K562 (cell line): ENCODE results near the gene YTHDC1. TPM values are rescaled to one million over a fixed set of nuclear protein-coding genes. Genes with fewer than 3 reads are reported as not detected.
A peak's percentile ranks its signal among the peaks of the same experiment; 100 is the strongest.

Experiments used
- BACH1 ChIP-seq: fragments of 200-800 bp; sonication (Bioruptor generic); IDR thresholded peaks from 2 replicates; pipeline ENCODE4 v1.6.1; 2016; ENCODE audit warnings: missing genetic modification characterization, missing compliant biosample characterization
- CHCHD3 ChIP-seq: fragments of 250-450 bp; sonication (Bioruptor Pico); IDR thresholded peaks from 2 replicates; pipeline ENCODE4 v2.1.2; 2022; ENCODE audit warnings: mild to moderate bottlenecking
- DEAF1 ChIP-seq: fragments of 450-650 bp; formaldehyde crosslinking; IDR thresholded peaks from 2 replicates; pipeline ENCODE4 v1.4.0; 2020; ENCODE audit warnings: mild to moderate bottlenecking, moderate library complexity
- E2F8 ChIP-seq: fragments of 450-650 bp; IDR thresholded peaks from 2 replicates; pipeline ENCODE4 v1.7.1; 2018; ENCODE audit warnings: mild to moderate bottlenecking, low read depth; ENCODE audit not compliant: partially characterized antibody
- ESRRA ChIP-seq: fragments of 450-650 bp; IDR thresholded peaks from 2 replicates; pipeline ENCODE4 v1.6.1; 2014; ENCODE audit warnings: low read depth, mild to moderate bottlenecking, moderate library complexity, borderline replicate concordance
- ETS1 ChIP-seq: conservative IDR thresholded peaks from 2 replicates; pipeline ENCODE4 v1.6.1; 2011; ENCODE audit warnings: low read depth, mild to moderate bottlenecking, low read length; ENCODE audit not compliant: control insufficient read depth
- HNRNPUL1 ChIP-seq: fragments of 200-400 bp; formaldehyde crosslinking; IDR thresholded peaks from 2 replicates; pipeline ENCODE4 v1.6.1; 2017; ENCODE audit warnings: low read length
- IFI16 ChIP-seq: fragments of 250-450 bp; sonication (Bioruptor Pico); IDR thresholded peaks from 2 replicates; pipeline ENCODE4 v2.1.2; 2022; ENCODE audit warnings: mild to moderate bottlenecking, inconsistent platforms
- ILF3 ChIP-seq: fragments of 450-650 bp; IDR thresholded peaks from 2 replicates; pipeline ENCODE4 v1.6.1; 2018; ENCODE audit warnings: antibody characterized with exemption, mild to moderate bottlenecking, moderate library complexity, borderline replicate concordance
- L3MBTL2 ChIP-seq: fragments of 450-650 bp; IDR thresholded peaks from 2 replicates; pipeline ENCODE4 v1.6.1; 2016; ENCODE audit warnings: mild to moderate bottlenecking, moderate library complexity
- MCM2 ChIP-seq: fragments of 450-650 bp; IDR thresholded peaks from 2 replicates; pipeline ENCODE4 v1.6.1; 2017; ENCODE audit warnings: low read depth, mild to moderate bottlenecking
- POU5F1 ChIP-seq: fragments of 150-350 bp; IDR thresholded peaks from 2 replicates; pipeline ENCODE4 v1.6.1; 2014; ENCODE audit warnings: borderline replicate concordance, low read length, low read depth, mild to moderate bottlenecking; ENCODE audit not compliant: partially characterized antibody
- PTBP1 ChIP-seq: fragments of 200-400 bp; formaldehyde crosslinking; IDR thresholded peaks from 2 replicates; pipeline ENCODE4 v1.6.1; 2017; ENCODE audit warnings: low read depth, low read length
- SMARCA4 ChIP-seq: fragments of 450-650 bp; IDR thresholded peaks from 2 replicates; pipeline ENCODE4 v1.6.1; 2016
- SNIP1 ChIP-seq: fragments of 450-650 bp; IDR thresholded peaks from 2 replicates; pipeline ENCODE4 v1.7.1; 2017; ENCODE audit warnings: low read depth, mild to moderate bottlenecking
- SOX6 ChIP-seq: fragments of 450-650 bp; IDR thresholded peaks from 2 replicates; pipeline ENCODE4 v1.6.1; 2014; ENCODE audit warnings: mild to moderate bottlenecking
- STAG1 ChIP-seq: sonication (generic); formaldehyde crosslinking; IDR thresholded peaks from 2 replicates; pipeline ENCODE4 v1.5.0; 2020; ENCODE audit warnings: missing genetic modification reagents, borderline replicate concordance
- TOE1 ChIP-seq, 2 experiments: fragments of 450-650 bp in 1 of 2; sonication (generic) in 1 of 2; formaldehyde crosslinking in 1 of 2; IDR thresholded peaks; 2 replicates each; pipeline versions ENCODE4 v1.7.1 to v1.8.0; 2016 to 2022; ENCODE audit warnings: borderline replicate concordance in 2 of 2, mild to moderate bottlenecking in 2 of 2, antibody characterized with exemption in 1 of 2, inconsistent platforms in 1 of 2, low read depth in 1 of 2, missing genetic modification reagents in 1 of 2, moderate library complexity in 1 of 2
- USF1 ChIP-seq: sonication (generic); formaldehyde crosslinking; IDR thresholded peaks from 2 replicates; pipeline ENCODE4 v1.9.0; 2022; ENCODE audit warnings: mild to moderate bottlenecking, missing genetic modification reagents
- YY1 ChIP-seq, 3 experiments: IDR thresholded peaks; 2 replicates each; pipeline ENCODE4 v1.6.1; 2011; ENCODE audit warnings: low read length in 2 of 3, mild to moderate bottlenecking in 2 of 3, moderate library complexity in 2 of 3, borderline replicate concordance in 1 of 3, control low read depth in 1 of 3, low read depth in 1 of 3; ENCODE audit not compliant: insufficient read depth in 3 of 3, insufficient replicate concordance in 2 of 3, control insufficient read depth in 1 of 3, insufficient read length in 1 of 3; ENCODE audit errors: extremely low read depth in 1 of 3
- ZBED1 ChIP-seq: IDR thresholded peaks from 2 replicates; pipeline ENCODE4 v1.6.1; 2014
- ZFX ChIP-seq: sonication (generic); formaldehyde crosslinking; IDR thresholded peaks from 2 replicates; pipeline ENCODE4 v1.8.0; 2022; ENCODE audit warnings: mild to moderate bottlenecking, missing genetic modification reagents, moderate library complexity
- ZNF444 ChIP-seq: fragments of 250-450 bp; sonication (Bioruptor Pico); IDR thresholded peaks from 2 replicates; pipeline ENCODE4 v1.4.0; 2020; ENCODE audit warnings: mild to moderate bottlenecking, moderate library complexity
- ZSCAN32 ChIP-seq: fragments of 450-650 bp; formaldehyde crosslinking; IDR thresholded peaks from 2 replicates; pipeline ENCODE4 v1.4.0; 2020; ENCODE audit warnings: mild to moderate bottlenecking, moderate library complexity
- polyA plus RNA-seq, 8 experiments: library from polyadenylated mRNA; depleted of rRNA in 4 of 8; stranded (reverse) in 5 of 8; unstranded in 3 of 8; fragments of >200 nt; fragmentation: Nextera tagmentation in 2 of 8; fragmentation: Illumina TruSeq in 1 of 8; extraction: Ambion mirVana in 2 of 8; extraction: Trizol in 1 of 8; gene quantifications; 2 replicates each; pipeline versions ENCODE4 v1.2.1 to v1.2.3, GENCODE V29; 2011 to 2014; ENCODE audit warnings: inconsistent platforms in 1 of 8, missing spikeins in 1 of 8
- total RNA-seq, 7 experiments: library from RNA; depleted of rRNA in 6 of 7; stranded (reverse); fragments of >200 nt in 6 of 7; fragmentation: Illumina TruSeq in 2 of 7; extraction: Trizol in 2 of 7; gene quantifications; 2 replicates each; pipeline versions ENCODE4 v1.2.1 to v1.2.3, GENCODE V29; 2011 to 2021; ENCODE audit warnings: low replicate concordance in 1 of 7

Gene YTHDC1
- total and polyA plus RNA-seq, 9 of the 15 experiments (the other 6 are each of a cell fraction or from before 2014, with no cell fraction given) = 9.8 to 65.4 (median 51.7) TPM

- TF ChIP-seq ETS1 (no peak), ILF3 (no peak), MCM2 (no peak), ZNF444 (CRISPR knock-in tag) (no peak), L3MBTL2 (no peak), POU5F1 (no peak), ZBED1 (no peak), HNRNPUL1 (no peak), YY1 (IDR thresholded peaks at IDR 0.05; ENCODE audit: borderline replicate concordance in 1 of 3, control insufficient read depth in 1 of 3, extremely low read depth in 1 of 3, insufficient read depth in 3 of 3, insufficient read length in 1 of 3, insufficient replicate concordance in 2 of 3, low read depth in 1 of 3, low read length in 2 of 3) (no peak), ESRRA (no peak), STAG1 (no peak), PTBP1 (no peak), SOX6 (peak; percentile 81), TOE1 (IDR thresholded peaks at IDR 0.05; ENCODE audit: borderline replicate concordance) (no peak), TOE1 (CRISPR knock-in tag; IDR thresholded peaks at IDR 0.05; ENCODE audit: borderline replicate concordance, low read depth) (no peak), SMARCA4 (peak; percentile 67; the same call in 1 of the 2 replicates), ZFX (CRISPR knock-in tag) (peak; percentile 31; the same call in 1 of the 2 replicates), SNIP1 (no peak), USF1 (no peak), DEAF1 (CRISPR knock-in tag) (no peak), E2F8 (no peak), BACH1 (tag) (no peak), IFI16 (CRISPR knock-in tag) (no peak), ZSCAN32 (CRISPR knock-in tag) (no peak), CHCHD3 (CRISPR knock-in tag) (no peak)
Measured at GRCh38 chr4:68361146-68361589, 11.3 kb upstream of the YTHDC1 start (continued).
